Effector CD4-positive, alpha-beta T cell (primary cell): Measurements from ENCODE around the gene GARIN3.

Source experiments
- DNase-seq: peaks from one replicate; pipeline ENCODE4 v3.0.0-alpha.2; 2020

The GARIN3 gene

GRCh38 chr5:157184117-157184670 lies 18.1 kb upstream of the GARIN3 start:
- no peak for DNase-seq

- DNase-seq: no peak
These were observed 16.2 kb upstream of the GARIN3 start for GRCh38 chr5:157182143-157182757.

- DNase-seq: peak; percentile 24
These were observed 14.6 kb upstream of the GARIN3 start, which contains the start of gene ITK for GRCh38 chr5:157180374-157181264. Gene ITK (plus strand): TSS chr5:157180840. CDS start chr5:157180978, 138 bp downstream.

GRCh38 chr5:157178966-157179365 lies 12.9 kb upstream of the GARIN3 start:
- DNase-seq: no peak

GRCh38 chr5:157177953-157178352 lies 11.9 kb upstream of the GARIN3 start:
- no peak for DNase-seq

- no peak for DNase-seq
These were observed 9.1 kb upstream of the GARIN3 start for GRCh38 chr5:157175071-157175612.

GRCh38 chr5:157172403-157172802 lies 6.3 kb upstream of the GARIN3 start:
- peak; percentile 64 for DNase-seq

- no peak for DNase-seq
These were observed 2.2 kb upstream of the GARIN3 start for GRCh38 chr5:157168286-157168685.

GRCh38 chr5:157167214-157167621 lies 1.2 kb upstream of the GARIN3 start:
- no peak for DNase-seq

- DNase-seq: no peak
These were observed 396 bp downstream of the GARIN3 start for GRCh38 chr5:157165668-157166067.

- DNase-seq: no peak
These were observed 803 bp downstream of the GARIN3 start for GRCh38 chr5:157165261-157165660.

- no peak for DNase-seq
These were observed 1.5 kb downstream of the GARIN3 start for GRCh38 chr5:157164521-157164920.

GRCh38 chr5:157162919-157163510 lies 3.0 kb downstream of the GARIN3 start:
- DNase-seq: no peak

GRCh38 chr5:157161996-157162395 lies 4.1 kb downstream of the GARIN3 start:
- DNase-seq: no peak

GRCh38 chr5:157160001-157160400 lies 6.1 kb downstream of the GARIN3 start:
- DNase-seq: peak; percentile 34

GRCh38 chr5:157159209-157159751 lies 6.8 kb downstream of the GARIN3 start:
- DNase-seq: peak; percentile 41

GRCh38 chr5:157157293-157157891 lies 8.7 kb downstream of the GARIN3 start:
- DNase-seq: no peak

GRCh38 chr5:157155297-157155696 lies 10.8 kb downstream of the GARIN3 start:
- no peak for DNase-seq

GRCh38 chr5:157150995-157151394 lies 15.1 kb downstream of the GARIN3 start:
- DNase-seq: no peak

GRCh38 chr5:157148734-157149615 lies 17.1 kb downstream of the GARIN3 start:
- DNase-seq: peak; percentile 80
